CD14-positive monocyte (primary cell): ENCODE measurements around the gene FOLR1. TPM values are rescaled to one million over a fixed set of nuclear protein-coding genes. Genes with fewer than 3 reads are reported as not detected.

ENCODE experiments used
- DNase-seq, 3 donors: peaks; one replicate each; pipeline ENCODE4 v3.0.0-alpha.2; 2011 to 2022
- H2AFZ ChIP-seq: 2 replicates; pipeline ENCODE4 v1.6.0; 2012; ENCODE audit warnings: mild to moderate bottlenecking, low read depth, low read length, inconsistent platforms; ENCODE audit not compliant: insufficient read depth, poor library complexity, severe bottlenecking
- H3K27ac ChIP-seq, 2 donors: 1 replicate in 1 of 2; 2 replicates in 1 of 2; pipeline ENCODE4 v1.5.1; 2012 to 2013; ENCODE audit warnings: low read length in 2 of 2, control low read depth in 1 of 2, inconsistent platforms in 1 of 2, low read depth in 1 of 2, mild to moderate bottlenecking in 1 of 2
- H3K27me3 ChIP-seq, 2 donors: one replicate each; pipeline versions ENCODE4 v1.6.0 to v1.6.1; 2011 to 2013; ENCODE audit warnings: low read length in 2 of 2; ENCODE audit not compliant: control insufficient read depth in 2 of 2, insufficient read depth in 2 of 2
- H3K36me3 ChIP-seq, 2 donors: replicated peaks in 1 of 2; 1 replicate in 1 of 2; 2 replicates in 1 of 2; pipeline versions ENCODE4 v1.5.1 to v1.6.1; 2012 to 2013; ENCODE audit warnings: low read length in 2 of 2, control low read depth in 1 of 2, inconsistent platforms in 1 of 2, mild to moderate bottlenecking in 1 of 2; ENCODE audit not compliant: insufficient read depth in 2 of 2, control insufficient read depth in 1 of 2
- H3K4me1 ChIP-seq, 2 donors: 1 replicate in 1 of 2; 2 replicates in 1 of 2; pipeline versions ENCODE4 v1.5.1 to v1.6.1; 2012 to 2013; ENCODE audit warnings: low read length in 2 of 2, control low read depth in 1 of 2, inconsistent platforms in 1 of 2, mild to moderate bottlenecking in 1 of 2, moderate library complexity in 1 of 2; ENCODE audit not compliant: insufficient read depth in 2 of 2, control insufficient read depth in 1 of 2
- H3K4me2 ChIP-seq: replicated peaks from 2 replicates; pipeline ENCODE3; 2012; ENCODE audit warnings: low read length, moderate library complexity, mild to moderate bottlenecking; ENCODE audit not compliant: poor library complexity, severe bottlenecking; ENCODE audit errors: extremely low read depth
- H3K4me3 ChIP-seq, 3 experiments: fragments of 200-600 bp in 1 of 3; sonication (generic) in 1 of 3; replicated peaks in 1 of 3; 1 replicate in 2 of 3; 2 replicates in 1 of 3; pipeline ENCODE4 v1.5.1; 2011 to 2013; ENCODE audit warnings: low read length in 3 of 3, mild to moderate bottlenecking in 3 of 3, control low read depth in 2 of 3, low read depth in 2 of 3, inconsistent platforms in 1 of 3, moderate library complexity in 1 of 3
- H3K79me2 ChIP-seq: 2 replicates; pipeline ENCODE4 v1.6.0; 2012; ENCODE audit warnings: mild to moderate bottlenecking, control low read depth, inconsistent platforms, low read length, moderate library complexity; ENCODE audit not compliant: insufficient read depth
- H3K9ac ChIP-seq: 2 replicates; pipeline ENCODE4 v1.6.0; 2017; ENCODE audit warnings: low read length, mild to moderate bottlenecking; ENCODE audit not compliant: insufficient read depth, poor library complexity, severe bottlenecking
- H3K9me3 ChIP-seq, 2 donors: replicated peaks in 1 of 2; 1 replicate in 1 of 2; 2 replicates in 1 of 2; pipeline versions ENCODE4 v1.5.1 to v1.6.1; 2012 to 2013; ENCODE audit warnings: low read length in 2 of 2, control low read depth in 1 of 2; ENCODE audit not compliant: control insufficient read depth in 1 of 2, insufficient read depth in 1 of 2
- H4K20me1 ChIP-seq: 2 replicates; pipeline ENCODE4 v1.6.0; 2012; ENCODE audit warnings: mild to moderate bottlenecking, low read length, control low read depth, moderate library complexity; ENCODE audit not compliant: insufficient read depth
- H3K27ac Mint-ChIP-seq, 7 donors: one replicate each; pipeline ENCODE4 v1.8.0; 2020; ENCODE audit warnings: mild to moderate bottlenecking in 7 of 7, mixed read lengths in 7 of 7, moderate library complexity in 6 of 7, inconsistent platforms in 2 of 7
- H3K27me3 Mint-ChIP-seq, 3 donors: one replicate each; pipeline ENCODE4 v1.8.0; 2021 to 2022; ENCODE audit warnings: low read depth in 3 of 3, mild to moderate bottlenecking in 3 of 3, mixed read lengths in 3 of 3, moderate library complexity in 3 of 3, inconsistent platforms in 1 of 3
- H3K36me3 Mint-ChIP-seq, 2 donors: one replicate each; pipeline ENCODE4 v1.8.0; 2020; ENCODE audit warnings: mixed read lengths in 2 of 2, inconsistent platforms in 1 of 2, mild to moderate bottlenecking in 1 of 2
- H3K4me1 Mint-ChIP-seq: one replicate; pipeline ENCODE4 v1.8.0; 2020; ENCODE audit warnings: mild to moderate bottlenecking, mixed read lengths
- H3K4me3 Mint-ChIP-seq, 2 donors: one replicate each; pipeline ENCODE4 v1.8.0; 2020; ENCODE audit warnings: mild to moderate bottlenecking in 2 of 2, mixed read lengths in 2 of 2, moderate library complexity in 1 of 2
- H3K9me3 Mint-ChIP-seq, 7 donors: one replicate each; pipeline ENCODE4 v1.8.0; 2020 to 2022; ENCODE audit warnings: mixed read lengths in 7 of 7, mild to moderate bottlenecking in 6 of 7, moderate library complexity in 6 of 7, inconsistent platforms in 2 of 7
- WGBS: methylation state at CpG from one replicate; pipeline ENCODE4 v1.1.5; 2013; ENCODE audit warnings: missing lambda C conversion rate; ENCODE audit not compliant: insufficient coverage; 5-methylcytosine and 5-hydroxymethylcytosine counted together
- intact Hi-C, 2 donors: fragments of 100-400 bp; cut with micrococcal nuclease; formaldehyde crosslinking; loops; one replicate each; pipeline versions ENCODE4 v1.15.0 to v1.15.1; 2023
- polyA plus RNA-seq, 3 donors: library from polyadenylated mRNA; depleted of rRNA in 1 of 3; unstranded in 2 of 3; stranded (reverse) in 1 of 3; fragments of 300-500 nt in 2 of 3; fragments of >200 nt in 1 of 3; fragmentation: Illumina TruSeq in 2 of 3; gene quantifications; 1 replicate in 2 of 3; 2 replicates in 1 of 3; pipeline ENCODE4 v1.2.3, GENCODE V29; 2012 to 2021
- TF ChIP-seq, protein P1 (sequence below): fragments of 200-600 bp; IDR thresholded peaks from one replicate; pipeline ENCODE4 v1.8.0; 2022; ENCODE audit warnings: antibody characterized with exemption, mild to moderate bottlenecking

The FOLR1 gene
- polyA plus RNA-seq, 3 donors = not detected

DNA sequence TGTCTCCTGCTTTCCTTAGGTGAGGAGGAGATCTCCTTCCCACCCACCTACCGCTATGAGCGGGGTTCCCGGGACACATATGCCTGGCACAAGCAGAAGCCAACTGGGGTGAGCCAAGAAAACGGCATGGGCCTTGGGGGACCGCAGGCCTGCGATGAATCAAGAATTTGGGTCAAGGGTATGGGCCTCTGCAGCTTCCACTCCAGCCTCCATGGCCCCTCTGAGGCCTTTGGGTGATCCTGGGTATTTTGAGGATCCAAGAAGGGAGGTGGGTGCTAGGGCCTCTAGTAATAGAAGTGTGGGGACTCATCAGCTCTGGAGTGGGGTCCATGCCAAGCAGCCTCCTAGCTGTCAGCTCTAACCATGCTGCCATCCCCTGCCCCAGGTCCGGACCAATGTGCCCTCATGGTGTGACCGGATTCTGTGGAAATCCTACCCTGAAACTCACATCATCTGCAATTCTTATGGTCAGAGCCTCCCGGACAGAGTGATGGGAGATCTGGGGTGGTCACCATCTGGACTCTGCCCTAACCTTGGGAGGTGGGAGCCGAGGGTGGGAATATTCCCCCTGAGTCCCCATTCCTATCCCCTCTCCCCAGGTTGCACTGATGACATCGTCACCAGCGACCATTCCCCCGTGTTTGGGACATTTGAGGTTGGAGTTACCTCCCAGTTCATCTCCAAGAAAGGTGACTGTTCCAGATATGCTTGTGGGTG, 41.3 kb downstream of the FOLR1 start:
- H3K4me1 Mint-ChIP-seq = peaks cover 26% of the 10 kb centered on the region
- Histone ChIP-seq H3K27me3 (peaks cover 0 to under 1% of the 10 kb centered on the region in 2 donors), H3K27ac (no peak overlapping the region), H3K79me2 (no peaks in the 10 kb centered on the region), H3K4me1 (peaks cover under 1 to 2% of the 10 kb centered on the region in 2 donors), H3K36me3 (peaks cover 99 to 100% of the 10 kb centered on the region in 2 donors), H3K9me3 (no peaks in the 10 kb centered on the region), H4K20me1 (peaks cover 100% of the 10 kb centered on the region), H3K4me2 (no peak overlapping the region), H3K4me3 (no peak overlapping the region), H3K9ac (no peak overlapping the region), H2AFZ (no peak overlapping the region)
- no peaks in the 10 kb centered on the region for H3K9me3 Mint-ChIP-seq
- intact Hi-C loops = no loop called here
- TF ChIP-seq, protein P1, sequence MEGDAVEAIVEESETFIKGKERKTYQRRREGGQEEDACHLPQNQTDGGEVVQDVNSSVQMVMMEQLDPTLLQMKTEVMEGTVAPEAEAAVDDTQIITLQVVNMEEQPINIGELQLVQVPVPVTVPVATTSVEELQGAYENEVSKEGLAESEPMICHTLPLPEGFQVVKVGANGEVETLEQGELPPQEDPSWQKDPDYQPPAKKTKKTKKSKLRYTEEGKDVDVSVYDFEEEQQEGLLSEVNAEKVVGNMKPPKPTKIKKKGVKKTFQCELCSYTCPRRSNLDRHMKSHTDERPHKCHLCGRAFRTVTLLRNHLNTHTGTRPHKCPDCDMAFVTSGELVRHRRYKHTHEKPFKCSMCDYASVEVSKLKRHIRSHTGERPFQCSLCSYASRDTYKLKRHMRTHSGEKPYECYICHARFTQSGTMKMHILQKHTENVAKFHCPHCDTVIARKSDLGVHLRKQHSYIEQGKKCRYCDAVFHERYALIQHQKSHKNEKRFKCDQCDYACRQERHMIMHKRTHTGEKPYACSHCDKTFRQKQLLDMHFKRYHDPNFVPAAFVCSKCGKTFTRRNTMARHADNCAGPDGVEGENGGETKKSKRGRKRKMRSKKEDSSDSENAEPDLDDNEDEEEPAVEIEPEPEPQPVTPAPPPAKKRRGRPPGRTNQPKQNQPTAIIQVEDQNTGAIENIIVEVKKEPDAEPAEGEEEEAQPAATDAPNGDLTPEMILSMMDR = no peak
- peaks cover 91 to 100% of the 10 kb centered on the region in 2 donors for H3K36me3 Mint-ChIP-seq
- H3K27ac Mint-ChIP-seq = peak overlapping the region in 3 of 7 donors; percentile 55 to 70 (median 67)
- DNase-seq = no peak
- 100% methylated on average over 4 of the region's 13 CpGs for WGBS
- H3K4me3 Mint-ChIP-seq = no peak overlapping the region
- H3K27me3 Mint-ChIP-seq = peaks cover 4 to 6% (median 5%) of the 10 kb centered on the region in 3 donors

DNA sequence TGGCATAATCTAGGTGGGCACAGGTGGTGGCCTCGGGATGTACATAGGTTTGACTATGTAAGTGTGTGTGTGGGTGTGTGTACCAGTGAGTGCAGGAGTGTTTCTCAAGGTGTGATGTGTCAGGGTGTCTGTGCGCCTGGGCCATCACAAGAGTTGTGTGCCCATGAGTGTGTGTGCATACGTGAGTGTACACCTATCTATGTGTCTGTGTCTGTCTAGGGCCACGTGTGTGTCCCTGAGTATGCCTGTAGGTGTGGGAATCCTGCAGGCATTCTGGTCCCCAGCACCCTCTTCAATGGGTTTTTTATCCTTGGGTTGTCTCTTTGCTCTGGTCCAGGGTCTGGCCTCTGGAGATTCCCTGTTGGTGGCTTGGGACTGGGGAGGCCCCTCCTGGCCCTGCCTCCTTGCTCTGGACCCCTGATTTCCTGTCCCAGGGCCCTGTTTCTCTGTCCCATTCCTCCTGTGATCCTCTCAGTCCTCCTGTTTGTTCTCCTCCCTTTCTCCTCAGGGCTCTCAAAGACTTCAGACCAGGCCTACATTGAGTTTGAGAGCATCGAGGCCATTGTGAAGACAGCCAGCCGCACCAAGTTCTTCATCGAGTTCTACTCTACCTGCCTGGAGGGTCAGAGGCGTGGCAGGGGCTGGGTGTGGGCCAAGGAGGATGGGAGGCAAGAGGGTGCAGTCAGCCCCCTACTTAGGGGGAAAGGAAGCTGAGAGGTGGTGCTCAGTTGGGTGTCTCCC, 42.0 kb downstream of the FOLR1 start:
- Histone ChIP-seq H3K79me2 (no peaks in the 10 kb centered on the region), H4K20me1 (peaks cover 100% of the 10 kb centered on the region), H3K36me3 (peaks cover 92 to 98% of the 10 kb centered on the region in 2 donors), H3K27me3 (peaks cover 0 to 8% of the 10 kb centered on the region in 2 donors), H3K4me1 (peaks cover 8 to 9% of the 10 kb centered on the region in 2 donors), H3K9me3 (no peaks in the 10 kb centered on the region), H3K4me2 (no peak overlapping the region), H2AFZ (no peak overlapping the region), H3K4me3 (no peak overlapping the region), H3K9ac (no peak overlapping the region), H3K27ac (peak overlapping the region in 1 of 2 donors; percentile 21)
- intact Hi-C loops = no loop called here
- peak in 1 of 3 donors; percentile 1 for DNase-seq
- Mint-ChIP-seq H3K4me3 (no peak overlapping the region), H3K9me3 (peaks cover 0 to 3% (median 0%) of the 10 kb centered on the region in 7 donors), H3K36me3 (peaks cover 92 to 99% of the 10 kb centered on the region in 2 donors), H3K4me1 (peaks cover 31% of the 10 kb centered on the region), H3K27ac (peak overlapping the region in 5 of 7 donors; percentile 7 to 74 (median 54)), H3K27me3 (peaks cover 10 to 13% (median 11%) of the 10 kb centered on the region in 3 donors)
- 94% methylated on average over 4 of the region's 8 CpGs for WGBS
- TF ChIP-seq, protein P1 = no peak
